VCaP (cell line): ENCODE measurements around the gene ACOX2.

Experiments
- H3K27ac ChIP-seq: fragments of 450-650 bp; 2 replicates; pipeline ENCODE4 v1.5.1; 2017
- CTCF ChIP-seq: fragments of 450-650 bp; conservative IDR thresholded peaks from 2 replicates; pipeline ENCODE4 v1.5.1; 2017; ENCODE audit warnings: mild to moderate bottlenecking, moderate library complexity

ACOX2 gene

DNA sequence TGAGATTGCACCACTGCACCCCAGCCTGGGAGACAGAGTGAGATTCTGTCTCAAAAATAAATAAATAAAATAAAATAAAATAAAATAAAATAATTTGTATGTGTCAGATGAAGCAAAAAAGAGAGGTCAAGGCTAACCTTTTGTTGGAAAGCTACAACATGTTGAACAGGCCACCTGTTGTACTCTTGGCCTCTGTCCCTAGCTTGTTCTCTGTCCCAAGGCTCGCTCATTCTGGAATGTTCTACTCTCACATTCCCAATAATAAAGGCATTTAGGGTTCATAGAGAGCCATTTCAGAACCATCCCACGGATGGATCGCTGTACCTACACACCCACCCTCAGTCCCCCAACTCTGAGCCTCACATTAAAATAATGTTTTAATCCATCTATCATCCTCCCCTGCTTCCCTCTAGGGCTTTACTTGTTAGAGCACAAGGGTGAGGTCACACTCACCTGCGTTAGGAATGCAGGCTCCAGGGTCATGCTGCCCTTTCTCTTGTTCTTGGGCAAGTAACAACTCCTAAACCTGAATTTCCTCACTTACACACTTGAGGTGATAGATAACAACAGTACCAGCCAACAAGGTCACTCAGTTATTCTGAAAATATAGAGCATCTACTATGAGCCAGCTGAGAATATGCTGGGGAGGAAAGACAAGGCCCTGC is 70.0 kb downstream of the ACOX2 start:
- H3K27ac ChIP-seq, result no peak overlapping the region
- no peak for TF ChIP-seq CTCF

- H3K27ac ChIP-seq, result no peak overlapping the region
- TF ChIP-seq CTCF, result no peak
Observed at GRCh38 chr3:58464866-58465265, 72.1 kb downstream of the ACOX2 start.

DNA sequence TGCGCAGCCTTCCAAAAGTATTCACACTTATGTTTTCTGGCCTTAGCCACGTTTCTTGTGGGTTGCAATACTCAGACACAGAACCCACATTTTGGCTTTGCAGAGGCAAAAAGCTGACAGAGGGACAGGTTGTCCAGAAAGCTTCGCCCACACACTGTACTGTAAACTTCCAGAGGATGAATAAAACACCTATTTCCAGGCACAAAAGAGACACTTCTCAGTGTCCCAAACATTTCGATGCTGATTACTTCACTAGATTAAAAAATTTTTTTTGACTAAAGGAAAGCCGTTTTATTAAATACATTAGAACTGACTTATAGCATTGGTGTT is 73.1 kb downstream of the ACOX2 start:
- TF ChIP-seq CTCF, result peak; percentile 65
- peak overlapping the region; percentile 29; the same call in 1 of the 2 replicates for H3K27ac ChIP-seq

GRCh38 chr3:58463181-58463941 is 73.6 kb downstream of the ACOX2 start:
- peak overlapping the region; percentile 29; the same call in 1 of the 2 replicates for H3K27ac ChIP-seq
- peak; percentile 94 for TF ChIP-seq CTCF

GRCh38 chr3:58462829-58463180 is 74.2 kb downstream of the ACOX2 start:
- no peak for TF ChIP-seq CTCF
- H3K27ac ChIP-seq, result peak overlapping the region; percentile 29; the same call in 1 of the 2 replicates

GRCh38 chr3:58459160-58459559 is 77.8 kb downstream of the ACOX2 start:
- no peak for TF ChIP-seq CTCF
- no peak overlapping the region for H3K27ac ChIP-seq
